GM12878 (cell line): Measurements from ENCODE around the gene SEL1L3. TPM values are rescaled to one million over a fixed set of nuclear protein-coding genes. Genes with fewer than 3 reads are reported as not detected.
A peak's percentile ranks its signal among the peaks of the same experiment; 100 is the strongest.

Experiments
- ATAC-seq: fragments of 200-7000 bp; cut with Tn5 transposase; 3 replicates; pipeline ENCODE4 v1.9.1; 2020; ENCODE audit warnings: mild to moderate bottlenecking, moderate library complexity
- BruUV-seq: library from RNA; stranded (reverse); fragments of 400-500 nt; replicated peaks from 2 replicates; lab custom pipeline; 2021; lab: Mats Ljungman, UMichigan
- CTCF ChIA-PET: fragments of 300-600 bp; sonication (Branson Sonifier 250); formaldehyde crosslinking; extraction: SDS; loops from one replicate; lab custom pipeline; 2021; ENCODE audit warnings: inconsistent platforms; lab: Yijun Ruan, JAX
- POLR2A ChIA-PET: fragments of 350-600 bp; formaldehyde crosslinking; extraction: SDS; loops from one replicate; lab custom pipeline; 2021; ENCODE audit warnings: inconsistent platforms; lab: Charles Lee
- RAD21 ChIA-PET: fragments of 300-600 bp; sonication (Branson Sonifier 250); formaldehyde crosslinking; loops from one replicate; lab custom pipeline; 2023; ENCODE audit warnings: antibody characterized with exemption; ENCODE audit not compliant: unreplicated experiment; lab: Charles Lee
- SMC1A ChIA-PET: fragments of 300-600 bp; sonication (Branson Sonifier 250); formaldehyde crosslinking; loops from one replicate; lab custom pipeline; 2023; ENCODE audit not compliant: unreplicated experiment, uncharacterized antibody; lab: Charles Lee
- DNase-seq: peaks from one replicate; pipeline ENCODE4 v3.0.0-alpha.2; 2011; ENCODE audit warnings: low read depth, low spot score
- FAIRE-seq: peaks from 3 replicates; lab custom pipeline; 2011; peaks lifted over from hg19 to GRCh38; lab: Jason Lieb, UNC
- H2AFZ ChIP-seq: 2 replicates; pipeline ENCODE4 v1.6.0; 2011; ENCODE audit warnings: low read depth, low read length, control low read depth; ENCODE audit not compliant: control insufficient read depth
- H3K27ac ChIP-seq: 2 replicates; pipeline ENCODE4 v1.5.1; 2011; ENCODE audit warnings: control low read depth; ENCODE audit not compliant: control insufficient read depth, insufficient read depth
- H3K27me3 ChIP-seq, 2 experiments: replicated peaks in 1 of 2; 2 replicates each; pipeline versions ENCODE4 v1.6.0 to v1.6.1; 2011; ENCODE audit warnings: low read length in 1 of 2; ENCODE audit not compliant: control insufficient read depth in 2 of 2, insufficient read depth in 2 of 2
- H3K36me3 ChIP-seq, 2 experiments: 2 replicates each; pipeline ENCODE4 v1.5.1; 2011; ENCODE audit warnings: low read length in 1 of 2; ENCODE audit not compliant: control insufficient read depth in 2 of 2, insufficient read depth in 2 of 2
- H3K4me1 ChIP-seq: 2 replicates; pipeline ENCODE4 v1.6.1; 2011; ENCODE audit warnings: mild to moderate bottlenecking, low read length, moderate library complexity, mixed read lengths; ENCODE audit not compliant: control insufficient read depth, insufficient read depth
- H3K4me2 ChIP-seq: 2 replicates; pipeline ENCODE4 v1.6.0; 2011; ENCODE audit warnings: control low read depth; ENCODE audit not compliant: control insufficient read depth, insufficient read depth
- H3K4me3 ChIP-seq: fragments of 200-600 bp; sonication (generic); 2 replicates; pipeline ENCODE4 v1.5.1; 2016
- H3K79me2 ChIP-seq: 2 replicates; pipeline ENCODE4 v1.6.0; 2011; ENCODE audit warnings: low read length; ENCODE audit not compliant: control insufficient read depth, insufficient read depth
- H3K9ac ChIP-seq: 2 replicates; pipeline ENCODE4 v1.8.0; 2011; ENCODE audit warnings: low read length, control low read depth, mixed read lengths; ENCODE audit not compliant: control insufficient read depth, insufficient read depth
- H3K9me3 ChIP-seq: replicated peaks from 3 replicates; pipeline ENCODE4 v1.5.1; 2011; ENCODE audit warnings: mild to moderate bottlenecking, low read length; ENCODE audit not compliant: control insufficient read depth, insufficient read depth
- H4K20me1 ChIP-seq: 2 replicates; pipeline ENCODE4 v1.6.0; 2011; ENCODE audit not compliant: control insufficient read depth, insufficient read depth
- ESRRA ChIP-seq: IDR thresholded peaks from 2 replicates; pipeline ENCODE4 v1.6.1; 2012; ENCODE audit warnings: mild to moderate bottlenecking, low read length, improper control_type of control experiment
- HDAC2 ChIP-seq: fragments of 200-600 bp; sonication (generic); IDR thresholded peaks from 2 replicates; pipeline ENCODE4 v1.6.1; 2017
- NBN ChIP-seq: fragments of 450-650 bp; IDR thresholded peaks from 2 replicates; pipeline ENCODE4 v1.6.1; 2016
- NFYB ChIP-seq: IDR thresholded peaks from 2 replicates; pipeline ENCODE4 v1.6.1; 2011; ENCODE audit warnings: low read depth, mild to moderate bottlenecking, low read length, improper control_type of control experiment, moderate library complexity; ENCODE audit not compliant: insufficient read depth
- RB1 ChIP-seq: fragments of 450-650 bp; formaldehyde crosslinking; IDR thresholded peaks from 2 replicates; pipeline ENCODE4 v1.6.1; 2017; ENCODE audit warnings: mild to moderate bottlenecking, borderline replicate concordance
- SMAD1 ChIP-seq: fragments of 450-650 bp; IDR thresholded peaks from 2 replicates; pipeline ENCODE4 v1.6.1; 2018; ENCODE audit warnings: mild to moderate bottlenecking, low read depth; ENCODE audit not compliant: partially characterized antibody
- SPI1 ChIP-seq: IDR thresholded peaks from 2 replicates; pipeline ENCODE4 v1.6.1; 2011; ENCODE audit warnings: low read depth, mild to moderate bottlenecking, low read length, moderate library complexity, borderline replicate concordance; ENCODE audit not compliant: insufficient read depth
- ZNF217 ChIP-seq: fragments of 450-650 bp; IDR thresholded peaks from 2 replicates; pipeline ENCODE4 v1.6.1; 2017; ENCODE audit warnings: antibody characterized with exemption, mild to moderate bottlenecking
- ZSCAN29 ChIP-seq: fragments of 450-650 bp; IDR thresholded peaks from 2 replicates; pipeline ENCODE4 v1.6.1; 2017; ENCODE audit warnings: mild to moderate bottlenecking, moderate library complexity
- WGBS: methylation state at CpG from one replicate; pipeline ENCODE4 v1.1.6; 2016; ENCODE audit warnings: low lambda C conversion rate; ENCODE audit not compliant: insufficient replicate concordance, insufficient coverage; ENCODE audit errors: missing lambda C conversion rate; 5-methylcytosine and 5-hydroxymethylcytosine counted together
- in situ Hi-C: fragments of 300-500 bp; cut with MboI; formaldehyde crosslinking; loops from 9 replicates; pipeline ENCODE4 v1.14.3; 2018; ENCODE audit warnings: mixed read lengths
- intact Hi-C: fragments of 100-400 bp; cut with micrococcal nuclease; formaldehyde crosslinking; loops from one replicate; pipeline ENCODE4 v1.14.2; 2022; ENCODE audit not compliant: unreplicated experiment
- polyA plus RNA-seq, 11 experiments: library from polyadenylated mRNA; depleted of rRNA in 4 of 11; unstranded in 6 of 11; stranded (reverse) in 5 of 11; fragments of >200 nt; fragmentation: Nextera tagmentation in 4 of 11; fragmentation: Illumina TruSeq in 1 of 11; extraction: Ambion mirVana in 4 of 11; extraction: Trizol in 1 of 11; gene quantifications; 1 replicate in 1 of 11; 2 replicates in 10 of 11; pipeline versions ENCODE4 v1.2.1 to v1.2.3, GENCODE V29; 2011 to 2016; ENCODE audit warnings: inconsistent platforms in 2 of 11, missing spikeins in 2 of 11, low read depth in 1 of 11
- total RNA-seq, 4 experiments: library from RNA; depleted of rRNA in 3 of 4; stranded (reverse); fragments of >200 nt in 3 of 4; fragmentation: Illumina TruSeq in 1 of 4; extraction: Trizol in 1 of 4; gene quantifications; 2 replicates each; pipeline versions ENCODE4 v1.2.1 to v1.2.3, GENCODE V29; 2013 to 2021
- TF ChIP-seq, protein P1 (sequence below), 3 experiments: IDR thresholded peaks in 2 of 3; conservative IDR thresholded peaks in 1 of 3; 2 replicates each; pipeline ENCODE4 v1.5.1; 2011; ENCODE audit warnings: low read depth in 3 of 3, low read length in 3 of 3, mild to moderate bottlenecking in 3 of 3, control low read depth in 2 of 3, moderate library complexity in 2 of 3, inconsistent platforms in 1 of 3, mixed read lengths in 1 of 3; ENCODE audit not compliant: control insufficient read depth in 2 of 3, insufficient read depth in 1 of 3; ENCODE audit errors: extremely low read depth in 1 of 3
- TF ChIP-seq, protein P2 (sequence below): fragments of 450-650 bp; IDR thresholded peaks from 2 replicates; pipeline ENCODE4 v1.6.1; 2016; ENCODE audit warnings: mild to moderate bottlenecking
- TF ChIP-seq, protein P3 (sequence below): fragments of 450-650 bp; IDR thresholded peaks from 2 replicates; pipeline ENCODE4 v1.6.1; 2017; ENCODE audit warnings: mild to moderate bottlenecking, moderate library complexity
- TF ChIP-seq, protein P4 (sequence below): fragments of 450-650 bp; IDR thresholded peaks from 2 replicates; pipeline ENCODE4 v1.6.1; 2017; ENCODE audit warnings: mild to moderate bottlenecking, low read depth, inconsistent platforms; ENCODE audit not compliant: poor library complexity, severe bottlenecking

Gene SEL1L3
- total and polyA plus RNA-seq, 10 of the 15 experiments (the other 5 are each of a cell fraction or from before 2014, with no cell fraction given) = 20.4 to 82.2 (median 47.3) TPM

DNA sequence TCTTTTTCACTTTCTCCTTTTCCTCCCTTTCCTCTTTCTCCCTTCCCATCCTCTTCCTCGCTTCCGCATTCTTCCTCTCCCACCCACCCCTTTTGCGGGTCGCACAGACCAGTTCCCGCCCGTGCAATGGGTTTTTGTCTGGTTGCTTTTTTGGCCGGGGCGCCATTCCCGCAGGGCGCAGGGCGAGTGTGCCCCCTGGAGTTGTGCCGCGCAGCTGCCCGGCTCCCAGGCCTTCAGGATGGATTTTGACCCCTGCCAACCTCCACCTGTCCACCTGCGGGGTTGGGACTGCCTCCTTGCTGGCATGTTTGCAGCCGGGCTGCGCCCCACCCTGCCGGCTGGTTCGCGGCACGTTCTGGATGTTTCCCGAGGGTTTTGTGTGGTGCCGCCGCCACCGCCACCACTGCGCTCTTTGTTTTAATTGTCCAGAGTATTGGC is 578 bp upstream of the SEL1L3 start:
- no TSS peak for BruUV-seq
- intact Hi-C loops (no loop called here), in situ Hi-C loops (no loop called here)
- peaks cover 1% of the 10 kb centered on the region; the same call in 2 of the 3 replicates for H3K9me3 ChIP-seq
- ATAC-seq (no peak), DNase-seq (no peak), FAIRE-seq (no peak)
- ChIA-PET CTCF (no interaction called here), RAD21 (interaction anchor here (1.4 kb wide), 1 partner anchor 9 kb away, joined by 4 read pairs; no protein-coding TSS in a partner anchor), POLR2A (interaction anchor here (1.7 to 2.3 kb wide), 2 partner anchors 10 to 13 kb away, joined by 6 to 8 read pairs; no protein-coding TSS in a partner anchor), SMC1A (interaction anchor here (3.8 kb wide), 1 partner anchor 14 kb away, joined by 19 read pairs; no protein-coding TSS in a partner anchor)
- peak overlapping the region; percentile 41 for H2AFZ ChIP-seq
- peak overlapping the region; percentile 91 for H3K4me2 ChIP-seq
- H3K79me2 ChIP-seq = peaks cover 6% of the 10 kb centered on the region
- no peak overlapping the region; the same call in 1 of the 2 replicates for H3K27ac ChIP-seq
- H3K4me1 ChIP-seq = peaks cover 32% of the 10 kb centered on the region
- H3K4me3 ChIP-seq = peak overlapping the region; percentile 71
- H4K20me1 ChIP-seq = no peaks in the 10 kb centered on the region
- peak overlapping the region; percentile 48; the same call in 1 of the 2 replicates for H3K9ac ChIP-seq
- H3K36me3 ChIP-seq = no peaks in the 10 kb centered on the region
- 14% methylated on average over 20 of the region's 26 CpGs for WGBS
- peaks cover 1 to 6% of the 10 kb centered on the region in 2 experiments; a peak in 3 of 4 replicates for H3K27me3 ChIP-seq
- no peak for TF ChIP-seq RB1
- TF ChIP-seq ESRRA = no peak
- TF ChIP-seq, protein P1, sequence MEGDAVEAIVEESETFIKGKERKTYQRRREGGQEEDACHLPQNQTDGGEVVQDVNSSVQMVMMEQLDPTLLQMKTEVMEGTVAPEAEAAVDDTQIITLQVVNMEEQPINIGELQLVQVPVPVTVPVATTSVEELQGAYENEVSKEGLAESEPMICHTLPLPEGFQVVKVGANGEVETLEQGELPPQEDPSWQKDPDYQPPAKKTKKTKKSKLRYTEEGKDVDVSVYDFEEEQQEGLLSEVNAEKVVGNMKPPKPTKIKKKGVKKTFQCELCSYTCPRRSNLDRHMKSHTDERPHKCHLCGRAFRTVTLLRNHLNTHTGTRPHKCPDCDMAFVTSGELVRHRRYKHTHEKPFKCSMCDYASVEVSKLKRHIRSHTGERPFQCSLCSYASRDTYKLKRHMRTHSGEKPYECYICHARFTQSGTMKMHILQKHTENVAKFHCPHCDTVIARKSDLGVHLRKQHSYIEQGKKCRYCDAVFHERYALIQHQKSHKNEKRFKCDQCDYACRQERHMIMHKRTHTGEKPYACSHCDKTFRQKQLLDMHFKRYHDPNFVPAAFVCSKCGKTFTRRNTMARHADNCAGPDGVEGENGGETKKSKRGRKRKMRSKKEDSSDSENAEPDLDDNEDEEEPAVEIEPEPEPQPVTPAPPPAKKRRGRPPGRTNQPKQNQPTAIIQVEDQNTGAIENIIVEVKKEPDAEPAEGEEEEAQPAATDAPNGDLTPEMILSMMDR (IDR thresholded peaks at IDR 0.05 in 2 of 3, conservative IDR thresholded peaks at IDR 0.05 in 1 of 3; ENCODE audit: control insufficient read depth in 2 of 3, extremely low read depth in 1 of 3, insufficient read depth in 1 of 3, low read depth in 3 of 3, low read length in 3 of 3) = peak; percentile 7 to 28 (median 13); a peak in 2 of 6 replicates
- TF ChIP-seq NBN = 0 out of 2 replicates have a peak, but pooled peaks have one; percentile 42
- no peak for TF ChIP-seq ZNF217
- no peak for TF ChIP-seq ZSCAN29
- TF ChIP-seq, protein P2, sequence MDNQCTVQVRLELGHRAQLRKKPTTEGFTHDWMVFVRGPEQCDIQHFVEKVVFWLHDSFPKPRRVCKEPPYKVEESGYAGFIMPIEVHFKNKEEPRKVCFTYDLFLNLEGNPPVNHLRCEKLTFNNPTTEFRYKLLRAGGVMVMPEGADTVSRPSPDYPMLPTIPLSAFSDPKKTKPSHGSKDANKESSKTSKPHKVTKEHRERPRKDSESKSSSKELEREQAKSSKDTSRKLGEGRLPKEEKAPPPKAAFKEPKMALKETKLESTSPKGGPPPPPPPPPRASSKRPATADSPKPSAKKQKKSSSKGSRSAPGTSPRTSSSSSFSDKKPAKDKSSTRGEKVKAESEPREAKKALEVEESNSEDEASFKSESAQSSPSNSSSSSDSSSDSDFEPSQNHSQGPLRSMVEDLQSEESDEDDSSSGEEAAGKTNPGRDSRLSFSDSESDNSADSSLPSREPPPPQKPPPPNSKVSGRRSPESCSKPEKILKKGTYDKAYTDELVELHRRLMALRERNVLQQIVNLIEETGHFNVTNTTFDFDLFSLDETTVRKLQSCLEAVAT = 0 out of 2 replicates have a peak, but pooled peaks have one; percentile 46
- TF ChIP-seq, protein P3, sequence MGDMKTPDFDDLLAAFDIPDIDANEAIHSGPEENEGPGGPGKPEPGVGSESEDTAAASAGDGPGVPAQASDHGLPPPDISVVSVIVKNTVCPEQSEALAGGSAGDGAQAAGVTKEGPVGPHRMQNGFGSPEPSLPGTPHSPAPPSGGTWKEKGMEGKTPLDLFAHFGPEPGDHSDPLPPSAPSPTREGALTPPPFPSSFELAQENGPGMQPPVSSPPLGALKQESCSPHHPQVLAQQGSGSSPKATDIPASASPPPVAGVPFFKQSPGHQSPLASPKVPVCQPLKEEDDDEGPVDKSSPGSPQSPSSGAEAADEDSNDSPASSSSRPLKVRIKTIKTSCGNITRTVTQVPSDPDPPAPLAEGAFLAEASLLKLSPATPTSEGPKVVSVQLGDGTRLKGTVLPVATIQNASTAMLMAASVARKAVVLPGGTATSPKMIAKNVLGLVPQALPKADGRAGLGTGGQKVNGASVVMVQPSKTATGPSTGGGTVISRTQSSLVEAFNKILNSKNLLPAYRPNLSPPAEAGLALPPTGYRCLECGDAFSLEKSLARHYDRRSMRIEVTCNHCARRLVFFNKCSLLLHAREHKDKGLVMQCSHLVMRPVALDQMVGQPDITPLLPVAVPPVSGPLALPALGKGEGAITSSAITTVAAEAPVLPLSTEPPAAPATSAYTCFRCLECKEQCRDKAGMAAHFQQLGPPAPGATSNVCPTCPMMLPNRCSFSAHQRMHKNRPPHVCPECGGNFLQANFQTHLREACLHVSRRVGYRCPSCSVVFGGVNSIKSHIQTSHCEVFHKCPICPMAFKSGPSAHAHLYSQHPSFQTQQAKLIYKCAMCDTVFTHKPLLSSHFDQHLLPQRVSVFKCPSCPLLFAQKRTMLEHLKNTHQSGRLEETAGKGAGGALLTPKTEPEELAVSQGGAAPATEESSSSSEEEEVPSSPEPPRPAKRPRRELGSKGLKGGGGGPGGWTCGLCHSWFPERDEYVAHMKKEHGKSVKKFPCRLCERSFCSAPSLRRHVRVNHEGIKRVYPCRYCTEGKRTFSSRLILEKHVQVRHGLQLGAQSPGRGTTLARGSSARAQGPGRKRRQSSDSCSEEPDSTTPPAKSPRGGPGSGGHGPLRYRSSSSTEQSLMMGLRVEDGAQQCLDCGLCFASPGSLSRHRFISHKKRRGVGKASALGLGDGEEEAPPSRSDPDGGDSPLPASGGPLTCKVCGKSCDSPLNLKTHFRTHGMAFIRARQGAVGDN = no peak
- no peak for TF ChIP-seq HDAC2
- TF ChIP-seq SPI1 = no peak
- TF ChIP-seq, protein P4, sequence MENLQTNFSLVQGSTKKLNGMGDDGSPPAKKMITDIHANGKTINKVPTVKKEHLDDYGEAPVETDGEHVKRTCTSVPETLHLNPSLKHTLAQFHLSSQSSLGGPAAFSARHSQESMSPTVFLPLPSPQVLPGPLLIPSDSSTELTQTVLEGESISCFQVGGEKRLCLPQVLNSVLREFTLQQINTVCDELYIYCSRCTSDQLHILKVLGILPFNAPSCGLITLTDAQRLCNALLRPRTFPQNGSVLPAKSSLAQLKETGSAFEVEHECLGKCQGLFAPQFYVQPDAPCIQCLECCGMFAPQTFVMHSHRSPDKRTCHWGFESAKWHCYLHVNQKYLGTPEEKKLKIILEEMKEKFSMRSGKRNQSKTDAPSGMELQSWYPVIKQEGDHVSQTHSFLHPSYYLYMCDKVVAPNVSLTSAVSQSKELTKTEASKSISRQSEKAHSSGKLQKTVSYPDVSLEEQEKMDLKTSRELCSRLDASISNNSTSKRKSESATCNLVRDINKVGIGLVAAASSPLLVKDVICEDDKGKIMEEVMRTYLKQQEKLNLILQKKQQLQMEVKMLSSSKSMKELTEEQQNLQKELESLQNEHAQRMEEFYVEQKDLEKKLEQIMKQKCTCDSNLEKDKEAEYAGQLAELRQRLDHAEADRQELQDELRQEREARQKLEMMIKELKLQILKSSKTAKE = no peak
- TF ChIP-seq NFYB = no peak
- TF ChIP-seq SMAD1 = no peak
